ENCODE results near the gene C4orf51. TPM values are rescaled to one million over a fixed set of nuclear protein-coding genes. Genes with fewer than 3 reads are reported as not detected.
A peak's percentile ranks its signal among the peaks of the same experiment; 100 is the strongest.

The C4orf51 gene
- total and polyA plus RNA-seq, 2 donors (not counting 1 experiment from before 2014, with no cell fraction given): not detected

GRCh38 chr4:145719752-145720624 is 40.0 kb downstream of the C4orf51 start:
- Mint-ChIP-seq H3K27me3 (peaks cover 42% of the 10 kb centered on the region), H3K4me3 (peak overlapping the region; percentile 17), H3K27ac (no peak overlapping the region), H3K4me1 (peaks cover 6% of the 10 kb centered on the region), H3K9me3 (ENCODE audit: insufficient read depth) (no peaks in the 10 kb centered on the region)
- no peak overlapping the region for H3K9ac ChIP-seq (ENCODE audit: low read length)
- CTCF ChIA-PET: no interaction called here
- no peaks in the 10 kb centered on the region for H3K4me1 ChIP-seq (ENCODE audit: control insufficient read depth in 2 of 2, insufficient read depth in 2 of 2, low read length in 2 of 2)
- H4K20me1 ChIP-seq (ENCODE audit: control insufficient read depth, insufficient read depth, low read length, poor library complexity, severe bottlenecking): no peaks in the 10 kb centered on the region
- 72% methylated on average over 8 of the region's 10 CpGs for whole genome bisulfite sequencing (ENCODE audit: insufficient coverage)
- H3K79me2 ChIP-seq (ENCODE audit: control insufficient read depth, insufficient read depth, low read length): no peaks in the 10 kb centered on the region
- ATAC-seq (ENCODE audit: low read depth): no peak
- no peak for TF ChIP-seq CTCF (IDR thresholded peaks at IDR 0.05)
- TF ChIP-seq EZH2 (IDR thresholded peaks at IDR 0.05; ENCODE audit: borderline replicate concordance, insufficient read depth, low read depth, low read length, poor library complexity, severe bottlenecking): no peak
- DNase-seq: no peak
- peaks cover 0 to 3% (median 0%) of the 10 kb centered on the region in 3 donors for H3K9me3 ChIP-seq (ENCODE audit: control extremely low read depth in 1 of 3, control insufficient read depth in 2 of 3, insufficient read depth in 1 of 3, low read length in 2 of 3)
- H3K4me3 ChIP-seq (ENCODE audit: control extremely low read depth in 1 of 5, extremely low read depth in 1 of 5, insufficient read depth in 1 of 5, low read depth in 2 of 5, low read length in 4 of 5): no peak overlapping the region
- POLR2A ChIA-PET: no interaction called here
- intact Hi-C loops (cut with micrococcal nuclease): no loop called here
- no peak overlapping the region for H2AFZ ChIP-seq (ENCODE audit: insufficient read depth, low read depth, low read length, poor library complexity, severe bottlenecking)
- H3K4me2 ChIP-seq (replicated peaks; ENCODE audit: low read depth, low read length, poor library complexity, severe bottlenecking): no peak overlapping the region
- no peaks in the 10 kb centered on the region for H3K36me3 ChIP-seq (replicated peaks in 1 of 2; ENCODE audit: control extremely low read depth in 1 of 2, control insufficient read depth in 1 of 2, extremely low read depth in 1 of 2, insufficient read depth in 2 of 2, low read length in 1 of 2)
- H3K27ac ChIP-seq (ENCODE audit: low read length in 2 of 2): no peak overlapping the region
- peaks cover 0 to 1% (median 0%) of the 10 kb centered on the region in 4 experiments for H3K27me3 ChIP-seq (replicated peaks in 1 of 4; ENCODE audit: control extremely low read depth in 1 of 4, control insufficient read depth in 3 of 4, insufficient read depth in 4 of 4, low read length in 3 of 4)

DNA sequence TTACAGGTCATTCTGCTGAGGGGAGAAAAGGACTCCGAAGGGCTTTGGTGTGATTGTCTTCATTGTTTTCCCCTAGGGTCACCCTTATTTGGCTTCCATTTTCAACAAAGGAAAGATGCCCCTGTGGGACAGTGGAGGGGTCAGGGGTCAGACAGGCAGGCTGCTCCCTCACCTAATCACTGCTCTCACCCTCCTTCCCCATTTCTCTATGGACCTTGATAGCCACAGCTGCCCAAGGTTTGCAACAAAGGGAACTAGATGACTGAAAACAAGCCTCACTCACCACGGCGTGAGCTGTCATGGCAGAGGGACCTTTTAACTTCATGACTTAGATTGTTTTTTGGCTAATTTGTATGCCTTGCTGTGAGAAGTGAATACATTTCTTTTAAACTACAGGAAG is 40.7 kb downstream of the C4orf51 start:
- no peak overlapping the region for H3K4me3 Mint-ChIP-seq
- H3K4me3 ChIP-seq (ENCODE audit: control extremely low read depth in 1 of 5, extremely low read depth in 1 of 5, insufficient read depth in 1 of 5, low read depth in 2 of 5, low read length in 4 of 5): no peak overlapping the region
- intact Hi-C loops (cut with micrococcal nuclease): no loop called here
- POLR2A ChIA-PET: no interaction called here
- H3K36me3 ChIP-seq (replicated peaks in 1 of 2; ENCODE audit: control extremely low read depth in 1 of 2, control insufficient read depth in 1 of 2, extremely low read depth in 1 of 2, insufficient read depth in 2 of 2, low read length in 1 of 2): no peaks in the 10 kb centered on the region
- DNase-seq (no peak), ATAC-seq (ENCODE audit: low read depth) (no peak)
- TF ChIP-seq CTCF (IDR thresholded peaks at IDR 0.05) (no peak), EZH2 (IDR thresholded peaks at IDR 0.05; ENCODE audit: borderline replicate concordance, insufficient read depth, low read depth, low read length, poor library complexity, severe bottlenecking) (no peak)
- H3K9me3 ChIP-seq (ENCODE audit: control extremely low read depth in 1 of 3, control insufficient read depth in 2 of 3, insufficient read depth in 1 of 3, low read length in 2 of 3): no peaks in the 10 kb centered on the region
- CTCF ChIA-PET: no interaction called here
- no peak overlapping the region for H2AFZ ChIP-seq (ENCODE audit: insufficient read depth, low read depth, low read length, poor library complexity, severe bottlenecking)
- H3K27ac Mint-ChIP-seq: no peak overlapping the region
- no peaks in the 10 kb centered on the region for H3K4me1 ChIP-seq (ENCODE audit: control insufficient read depth in 2 of 2, insufficient read depth in 2 of 2, low read length in 2 of 2)
- peaks cover 6% of the 10 kb centered on the region for H3K4me1 Mint-ChIP-seq
- H4K20me1 ChIP-seq (ENCODE audit: control insufficient read depth, insufficient read depth, low read length, poor library complexity, severe bottlenecking): no peaks in the 10 kb centered on the region
- no peaks in the 10 kb centered on the region for H3K9me3 Mint-ChIP-seq (ENCODE audit: insufficient read depth)
- WGBS (ENCODE audit: insufficient coverage): no CpG with 5 or more reads among the region's 3 CpGs
- H3K27me3 Mint-ChIP-seq: peaks cover 45% of the 10 kb centered on the region
- no peak overlapping the region for H3K27ac ChIP-seq (ENCODE audit: low read length in 2 of 2)
- H3K79me2 ChIP-seq (ENCODE audit: control insufficient read depth, insufficient read depth, low read length): no peaks in the 10 kb centered on the region
- no peak overlapping the region for H3K4me2 ChIP-seq (replicated peaks; ENCODE audit: low read depth, low read length, poor library complexity, severe bottlenecking)
- H3K9ac ChIP-seq (ENCODE audit: low read length): no peak overlapping the region
- no peaks in the 10 kb centered on the region for H3K27me3 ChIP-seq (replicated peaks in 1 of 4; ENCODE audit: control extremely low read depth in 1 of 4, control insufficient read depth in 3 of 4, insufficient read depth in 4 of 4, low read length in 3 of 4)

All from B cell (primary cell).